NCI-H1048 (cell line): ENCODE data around the gene SHF.

Source experiments
- DNase-seq: peaks from one replicate; lab custom pipeline; 2025; lab: John Stamatoyannopoulos, UW

Gene SHF

DNA sequence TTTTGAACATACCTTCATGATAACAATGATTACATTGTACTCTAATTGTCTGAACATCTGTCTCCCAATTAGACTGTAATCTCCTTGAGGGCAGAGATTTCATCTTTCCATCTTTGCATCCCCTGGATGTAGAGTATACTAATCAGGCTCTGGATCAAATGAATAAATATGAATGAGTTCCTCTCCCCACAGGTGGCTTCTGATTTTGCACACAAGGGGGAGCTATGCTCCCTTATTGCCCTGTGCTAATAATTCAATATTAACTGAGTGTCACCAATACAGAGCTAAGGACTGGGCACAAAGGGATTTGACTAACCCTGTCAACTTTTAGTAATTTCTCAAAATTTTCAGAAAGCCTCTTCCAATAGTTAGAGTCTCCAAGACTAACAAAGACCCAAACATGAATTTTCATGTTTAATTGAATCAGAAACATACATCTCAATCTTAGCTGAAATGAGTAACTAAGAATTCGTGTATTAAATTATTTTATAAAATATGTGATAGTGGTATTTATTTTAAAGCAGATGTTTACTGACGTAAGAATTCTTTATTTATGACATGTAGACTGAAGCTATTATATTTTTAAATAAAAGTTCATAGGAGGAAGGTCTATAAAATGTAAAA is 61.1 kb downstream of the SHF start:
- no peak for DNase-seq

DNA sequence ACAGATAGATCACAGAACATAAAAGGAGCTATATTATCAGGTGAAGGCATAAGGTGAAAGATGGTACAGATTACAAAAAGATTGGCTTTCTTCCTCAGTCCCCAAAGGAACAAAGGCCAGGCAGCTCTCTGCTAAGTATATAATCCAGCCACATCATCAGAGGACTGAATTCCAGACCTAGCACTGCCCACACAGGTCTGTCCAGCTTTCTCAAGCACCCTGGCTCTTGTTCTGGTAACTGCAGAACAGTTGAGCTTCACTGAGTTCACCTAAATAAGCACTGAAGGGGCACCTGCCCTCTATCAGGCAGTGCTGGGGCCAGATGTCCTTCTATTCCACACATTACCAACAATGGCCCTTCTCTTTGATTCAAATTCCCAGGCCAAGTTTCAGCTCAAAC is 64.4 kb downstream of the SHF start:
- no peak for DNase-seq

DNA sequence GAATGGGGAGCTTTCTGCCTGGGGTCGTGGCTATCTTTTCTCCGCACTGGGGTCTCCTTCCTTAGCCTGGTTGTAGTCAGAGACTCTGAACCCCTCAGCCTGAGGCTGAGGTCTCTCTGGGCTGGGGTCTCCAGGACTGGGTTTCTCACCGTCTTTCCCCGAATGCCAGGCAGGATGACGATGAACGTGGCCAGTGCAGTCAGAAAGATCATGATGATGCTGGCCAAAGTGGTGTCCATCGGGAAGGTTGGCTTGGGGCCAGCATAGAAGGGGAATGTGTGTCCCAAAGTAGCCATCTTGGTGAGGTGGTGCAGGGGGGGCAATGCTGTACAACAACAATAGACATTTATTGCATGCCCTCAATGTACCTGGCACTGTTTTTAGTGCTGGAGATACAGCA is 65.0 kb downstream of the SHF start:
- no peak for DNase-seq

DNA sequence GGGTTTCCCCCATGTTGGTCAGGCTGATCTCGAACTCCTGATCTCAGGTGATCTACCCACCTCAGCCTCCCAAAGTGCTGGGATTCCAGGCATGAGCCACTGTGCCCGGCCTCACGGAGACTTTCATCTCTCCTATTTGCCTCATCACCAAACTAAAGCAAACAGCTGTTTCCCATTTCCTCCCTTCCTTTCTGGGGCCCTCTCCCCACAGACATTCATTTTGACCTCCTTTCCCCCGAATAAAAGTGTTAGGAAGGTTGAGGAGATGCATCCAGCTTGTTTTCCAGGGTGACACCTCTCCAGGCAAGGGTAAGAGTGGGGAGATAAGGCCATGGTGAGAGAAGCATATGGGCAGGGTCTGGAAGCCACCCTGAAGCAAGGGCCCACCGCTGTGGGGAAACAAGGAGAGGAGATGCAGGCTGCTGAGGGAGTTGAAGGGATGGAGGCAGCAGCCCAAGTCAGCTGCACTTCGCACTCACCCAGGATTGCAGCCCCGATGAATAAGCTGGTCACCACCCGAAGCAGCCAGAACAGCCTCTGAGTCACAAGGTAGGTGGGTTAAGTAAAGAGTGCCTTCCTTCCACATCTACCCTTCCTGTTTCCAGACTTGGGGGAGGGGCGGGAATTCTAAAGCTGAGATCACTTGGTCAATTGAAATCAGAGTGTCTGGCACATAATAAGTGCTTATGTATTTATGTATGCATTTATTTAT is 65.9 kb downstream of the SHF start:
- DNase-seq, result no peak

DNA sequence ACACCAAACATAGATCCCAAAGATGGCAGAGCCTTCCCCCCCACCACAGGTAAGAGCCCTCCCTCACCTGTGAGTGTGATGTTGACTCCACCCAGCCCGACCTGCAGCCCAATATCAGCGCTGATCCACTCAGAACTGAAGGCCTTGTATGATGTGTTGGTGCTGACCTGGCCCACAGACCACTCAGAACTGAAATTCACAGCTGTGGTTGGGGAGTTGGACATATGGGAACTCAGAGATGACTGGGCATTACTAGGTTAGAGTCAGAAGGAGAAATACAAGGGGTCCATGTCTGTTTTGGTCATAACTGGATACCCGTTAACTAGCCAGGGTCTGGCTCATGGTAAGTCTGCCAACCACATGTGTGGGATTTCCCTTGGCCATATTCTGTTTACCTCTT is 66.7 kb downstream of the SHF start:
- DNase-seq, result no peak

DNA sequence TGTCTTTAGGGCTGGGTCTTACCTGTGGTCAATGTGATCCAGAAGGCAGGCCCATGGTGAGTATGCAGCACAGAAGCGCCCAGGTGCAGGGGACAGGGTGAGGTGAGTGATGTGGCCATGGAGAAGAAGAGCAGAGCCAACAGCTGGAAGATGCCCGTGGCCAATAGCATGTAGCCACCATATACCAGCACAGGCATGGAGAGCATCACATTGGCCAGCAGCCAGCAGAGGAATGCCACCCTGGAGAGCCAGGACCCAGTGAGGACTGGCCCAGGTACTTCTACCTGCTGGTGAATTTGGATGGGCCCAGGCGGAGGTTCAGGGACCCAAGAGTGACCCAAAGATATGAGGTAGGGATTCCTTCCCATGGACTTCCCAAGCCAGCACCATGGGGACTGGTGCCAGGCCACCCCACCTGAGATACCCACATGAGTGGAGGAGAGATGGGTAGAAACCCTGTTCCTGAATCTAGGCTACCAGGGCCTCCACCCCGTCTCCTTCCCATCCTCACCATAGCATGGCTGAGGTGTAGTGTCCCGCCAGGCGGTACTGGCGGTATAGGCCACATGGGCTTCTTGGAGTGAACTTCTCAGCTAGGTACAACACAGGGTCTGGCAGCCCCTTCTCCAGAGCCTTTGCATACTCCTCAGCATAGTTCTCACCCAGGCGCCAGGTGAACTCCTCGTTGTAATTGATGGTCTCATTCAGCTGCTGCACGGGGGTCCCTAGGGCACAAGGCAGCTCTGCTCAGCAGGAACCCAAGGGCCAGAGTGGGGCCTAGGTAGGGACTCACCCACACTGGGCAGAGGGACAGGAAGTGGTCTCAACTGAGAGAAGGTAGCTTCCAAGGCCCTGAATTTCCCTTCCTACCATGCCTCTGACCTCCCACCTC is 67.4 kb downstream of the SHF start:
- no peak for DNase-seq

DNA sequence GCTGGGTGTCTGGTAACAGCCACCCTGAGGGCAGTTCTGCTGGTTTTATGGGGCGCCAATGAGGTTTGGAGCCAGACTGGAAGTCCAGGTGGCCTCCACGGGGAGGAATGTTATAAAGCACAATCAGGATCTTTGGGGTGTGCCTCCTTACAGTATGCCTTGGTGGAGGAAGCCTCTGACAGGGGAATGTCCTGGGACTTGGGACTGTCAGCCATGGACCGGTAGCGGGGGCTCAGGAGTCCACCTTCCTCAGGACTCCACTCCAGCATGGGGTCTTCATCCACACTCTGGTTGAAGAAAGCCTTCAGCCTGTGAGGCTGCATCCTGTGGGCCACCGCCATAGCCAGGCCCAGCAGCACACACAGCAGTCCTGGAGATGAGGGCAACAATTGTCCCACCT is 68.8 kb downstream of the SHF start:
- no peak for DNase-seq

DNA sequence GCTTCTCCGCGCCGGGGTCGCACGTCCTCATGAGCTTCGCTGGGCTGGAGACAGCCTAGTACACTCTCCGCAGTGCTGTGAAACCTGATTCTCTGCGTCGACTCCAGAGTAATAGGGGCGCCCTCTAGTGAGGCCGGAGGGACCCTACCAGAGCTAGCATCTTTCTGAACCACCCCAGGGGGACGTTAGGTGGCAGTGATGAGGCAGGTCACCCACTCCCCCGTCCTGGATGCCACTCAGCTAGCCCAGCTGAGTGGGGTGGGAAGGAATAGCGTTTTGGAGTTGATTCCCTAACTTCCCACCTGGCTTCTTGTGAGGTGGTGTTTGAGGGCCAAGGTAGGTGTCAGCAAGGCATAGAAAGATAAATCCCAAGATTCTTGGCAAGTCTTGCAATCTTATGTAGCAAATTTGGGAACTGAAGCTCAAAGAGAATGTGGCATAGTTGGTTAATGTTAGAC is 69.6 kb downstream of the SHF start:
- peak; percentile 84 for DNase-seq

DNA sequence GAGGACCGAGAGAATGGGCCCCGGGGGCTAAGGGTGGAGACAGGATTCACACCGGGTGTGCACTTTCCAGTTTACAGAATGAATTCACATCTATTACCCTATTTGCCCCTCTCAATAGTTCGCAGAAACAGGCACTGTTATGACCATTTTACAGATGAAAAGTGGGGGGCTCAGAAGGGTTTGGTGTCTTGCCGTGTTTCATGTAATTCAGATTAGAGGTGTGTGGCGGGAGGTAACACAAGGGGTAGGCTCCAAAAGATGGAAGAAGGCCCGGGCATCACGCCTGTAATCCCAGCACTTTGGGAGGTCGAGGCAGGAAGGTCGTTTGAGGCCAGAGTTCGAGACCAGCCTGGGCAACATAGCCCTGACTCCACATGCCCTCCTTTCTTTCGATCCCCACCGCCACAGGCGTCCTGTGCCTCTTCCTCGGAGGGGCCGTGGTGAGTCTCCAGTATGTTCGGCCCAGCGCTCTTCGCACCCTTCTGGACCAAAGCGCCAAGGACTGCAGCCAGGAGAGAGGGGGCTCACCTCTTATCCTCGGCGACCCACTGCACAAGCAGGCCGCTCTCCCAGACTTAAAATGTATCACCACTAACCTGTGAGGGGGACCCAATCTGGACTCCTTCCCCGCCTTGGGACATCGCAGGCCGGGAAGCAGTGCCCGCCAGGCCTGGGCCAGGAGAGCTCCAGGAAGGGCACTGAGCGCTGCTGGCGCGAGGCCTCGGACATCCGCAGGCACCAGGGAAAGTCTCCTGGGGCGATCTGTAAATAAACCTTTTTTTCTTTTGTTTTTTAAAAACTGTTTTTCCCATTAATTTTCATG is 70.2 kb downstream of the SHF start:
- no peak for DNase-seq
